GM18526 (cell line): ENCODE data around the gene PADI1.

Experiments
- POLR2A ChIP-seq: IDR thresholded peaks from 3 replicates; pipeline ENCODE4 v1.6.1; 2011; ENCODE audit not compliant: insufficient read length; ENCODE audit errors: extremely low read depth

PADI1 gene

GRCh38 chr1:17214876-17215544 is 10.1 kb downstream of the PADI1 start:
- TF ChIP-seq POLR2A: no peak

- TF ChIP-seq POLR2A: no peak
These were observed 10.6 kb downstream of the PADI1 start for GRCh38 chr1:17215545-17215890.

- TF ChIP-seq POLR2A: no peak
These were observed 11.2 kb downstream of the PADI1 start for GRCh38 chr1:17216078-17216477.

- TF ChIP-seq POLR2A: no peak
These were observed 12.7 kb downstream of the PADI1 start for GRCh38 chr1:17217607-17218006.

- no peak for TF ChIP-seq POLR2A
These were observed 14.0 kb downstream of the PADI1 start for GRCh38 chr1:17218939-17219338.

GRCh38 chr1:17220287-17220686 is 15.4 kb downstream of the PADI1 start:
- no peak for TF ChIP-seq POLR2A

GRCh38 chr1:17222557-17222956 is 17.6 kb downstream of the PADI1 start:
- TF ChIP-seq POLR2A: no peak

- no peak for TF ChIP-seq POLR2A
These were observed 19.5 kb downstream of the PADI1 start for GRCh38 chr1:17224434-17224833.

GRCh38 chr1:17225140-17225539 is 20.2 kb downstream of the PADI1 start:
- TF ChIP-seq POLR2A: no peak

GRCh38 chr1:17227358-17227915 is 22.5 kb downstream of the PADI1 start:
- no peak for TF ChIP-seq POLR2A

GRCh38 chr1:17228619-17229018 is 23.7 kb downstream of the PADI1 start:
- no peak for TF ChIP-seq POLR2A

GRCh38 chr1:17229379-17229778 is 24.5 kb downstream of the PADI1 start:
- TF ChIP-seq POLR2A: no peak

- TF ChIP-seq POLR2A: no peak
These were observed 25.2 kb downstream of the PADI1 start for GRCh38 chr1:17230106-17230505.

GRCh38 chr1:17230671-17231310 is 25.9 kb downstream of the PADI1 start:
- no peak for TF ChIP-seq POLR2A

- no peak for TF ChIP-seq POLR2A
These were observed 28.1 kb downstream of the PADI1 start for GRCh38 chr1:17232759-17233661.
